Left ventricle myocardium superior (tissue), 1 donor: ENCODE data around the gene FSIP1. TPM values are rescaled to one million over a fixed set of nuclear protein-coding genes. Genes with fewer than 3 reads are reported as not detected.

ENCODE experiments used
- ATAC-seq: fragments of 200-7000 bp; cut with Tn5 transposase; one replicate; pipeline ENCODE4 v1.9.1; 2020; ENCODE audit warnings: mild to moderate bottlenecking, moderate library complexity
- DNase-seq: peaks from one replicate; pipeline ENCODE4 v3.0.0-alpha.2; 2020
- intact Hi-C: fragments of 100-400 bp; cut with micrococcal nuclease; formaldehyde crosslinking; loops from one replicate; pipeline ENCODE4 v1.11.0; 2022
- total RNA-seq: library from RNA; stranded (reverse); fragmentation: NEBNext Ultra II Directional; extraction: Animal tissue kit (Norgen Biotek cat#: 25700); gene quantifications from one replicate; pipeline ENCODE4 v1.2.1, GENCODE V29; 2021
- donor health status: DM: no; HTN: yes; CAD: no; lungs with severe emphysema.

FSIP1 gene
- total RNA-seq, 1 donor from 2014 or later, result 1.0 TPM

- DNase-seq (no peak), ATAC-seq (peak; percentile 35)
- intact Hi-C loops, result no loop called here
Measured at GRCh38 chr15:39668457-39668856, 114.2 kb downstream of the FSIP1 start.

GRCh38 chr15:39667382-39668127, 115.1 kb downstream of the FSIP1 start:
- no peak for ATAC-seq
- DNase-seq, result no peak
- intact Hi-C loops, result no loop called here

- no peak for DNase-seq
- intact Hi-C loops, result no loop called here
- ATAC-seq, result no peak
Measured at GRCh38 chr15:39666677-39667076, 116.0 kb downstream of the FSIP1 start.

- no peak for ATAC-seq
- no peak for DNase-seq
- intact Hi-C loops, result no loop called here
Measured at GRCh38 chr15:39665629-39666250, 116.9 kb downstream of the FSIP1 start.

- DNase-seq (no peak), ATAC-seq (no peak)
- intact Hi-C loops, result no loop called here
Measured at GRCh38 chr15:39663704-39664250, 118.9 kb downstream of the FSIP1 start.

GRCh38 chr15:39661776-39662175, 120.9 kb downstream of the FSIP1 start:
- intact Hi-C loops, result no loop called here
- no peak for ATAC-seq
- DNase-seq, result no peak

GRCh38 chr15:39658740-39659139, 123.9 kb downstream of the FSIP1 start:
- DNase-seq (no peak), ATAC-seq (no peak)
- intact Hi-C loops, result no loop called here

- intact Hi-C loops, result no loop called here
- ATAC-seq (no peak), DNase-seq (no peak)
Measured at GRCh38 chr15:39657668-39658067, 125.0 kb downstream of the FSIP1 start.

- intact Hi-C loops, result no loop called here
- DNase-seq (no peak), ATAC-seq (no peak)
Measured at GRCh38 chr15:39657181-39657580, 125.5 kb downstream of the FSIP1 start.

- intact Hi-C loops, result no loop called here
- no peak for ATAC-seq
Measured at GRCh38 chr15:39654304-39654703, 128.3 kb downstream of the FSIP1 start.

GRCh38 chr15:39651881-39652280, 130.8 kb downstream of the FSIP1 start:
- ATAC-seq (no peak), DNase-seq (no peak)
- intact Hi-C loops, result no loop called here

More at GRCh38 chr15:39654304-39654703, 128.3 kb downstream of the FSIP1 start:
- no peak for DNase-seq

- no peak for DNase-seq
- no peak for ATAC-seq
- intact Hi-C loops, result no loop called here
Measured at GRCh38 chr15:39651295-39651694, 131.3 kb downstream of the FSIP1 start.

GRCh38 chr15:39649757-39650156, 132.9 kb downstream of the FSIP1 start:
- intact Hi-C loops, result no loop called here
- no peak for DNase-seq
- peak; percentile 75 for ATAC-seq

- DNase-seq (no peak), ATAC-seq (no peak)
- intact Hi-C loops, result no loop called here
Measured at GRCh38 chr15:39646425-39646824, 136.2 kb downstream of the FSIP1 start.

- intact Hi-C loops, result no loop called here
- ATAC-seq (no peak), DNase-seq (no peak)
Measured at GRCh38 chr15:39645976-39646257, 136.7 kb downstream of the FSIP1 start.

GRCh38 chr15:39645138-39645975, 137.3 kb downstream of the FSIP1 start:
- intact Hi-C loops, result no loop called here

GRCh38 chr15:39644136-39644535, 138.5 kb downstream of the FSIP1 start:
- no peak for DNase-seq
- ATAC-seq, result no peak
- intact Hi-C loops, result no loop called here

More at GRCh38 chr15:39645138-39645975, 137.3 kb downstream of the FSIP1 start:
- ATAC-seq (peak; percentile 86), DNase-seq (peak; percentile 56)

GRCh38 chr15:39643727-39644126, 138.9 kb downstream of the FSIP1 start:
- no peak for DNase-seq
- no peak for ATAC-seq
- intact Hi-C loops, result no loop called here

GRCh38 chr15:39642011-39642640, 140.5 kb downstream of the FSIP1 start:
- DNase-seq, result no peak
- intact Hi-C loops, result no loop called here
- ATAC-seq, result no peak
